GM23338 (cell line): ENCODE data around the gene TXNDC15. TPM values are rescaled to one million over a fixed set of nuclear protein-coding genes. Genes with fewer than 3 reads are reported as not detected.

Experiments
- ATAC-seq: fragments of 200-7000 bp; cut with Tn5 transposase; 3 replicates; pipeline ENCODE4 v1.9.1; 2020
- DNase-seq: peaks from one replicate; pipeline ENCODE4 v3.0.0-alpha.2; 2015; ENCODE audit warnings: low spot score
- H2AFZ ChIP-seq: fragments of 200-600 bp; sonication (generic); 2 replicates; pipeline ENCODE4 v1.8.0; 2016; ENCODE audit warnings: antibody characterized with exemption, mild to moderate bottlenecking, moderate library complexity
- H3F3A ChIP-seq: fragments of 200-600 bp; sonication (generic); replicated peaks from 2 replicates; pipeline ENCODE4 v1.8.0; 2017; ENCODE audit warnings: antibody characterized with exemption, mixed run types, low read depth
- H3K27ac ChIP-seq: fragments of 200-600 bp; sonication (generic); 2 replicates; pipeline ENCODE4 v1.6.1; 2016; ENCODE audit warnings: low read depth
- H3K27me3 ChIP-seq: fragments of 200-600 bp; sonication (generic); 2 replicates; pipeline ENCODE4 v1.8.0; 2016; ENCODE audit warnings: mild to moderate bottlenecking, mixed run types, moderate library complexity; ENCODE audit not compliant: insufficient read depth
- H3K36me3 ChIP-seq: fragments of 200-600 bp; sonication (generic); 2 replicates; pipeline ENCODE4 v1.8.0; 2016; ENCODE audit warnings: mild to moderate bottlenecking; ENCODE audit not compliant: insufficient read depth
- H3K4me1 ChIP-seq: fragments of 200-600 bp; sonication (generic); 2 replicates; pipeline ENCODE4 v1.8.0; 2016; ENCODE audit warnings: mild to moderate bottlenecking, moderate library complexity; ENCODE audit not compliant: insufficient read depth
- H3K4me2 ChIP-seq: fragments of 200-600 bp; sonication (generic); 2 replicates; pipeline ENCODE4 v1.7.1; 2017; ENCODE audit warnings: mixed run types
- H3K4me3 ChIP-seq: fragments of 200-600 bp; sonication (generic); 2 replicates; pipeline ENCODE4 v1.6.1; 2016; ENCODE audit warnings: mixed run types
- H3K79me2 ChIP-seq: fragments of 200-600 bp; sonication (generic); replicated peaks from 2 replicates; pipeline ENCODE4 v1.8.0; 2017; ENCODE audit warnings: mild to moderate bottlenecking; ENCODE audit not compliant: insufficient read depth
- H3K9me2 ChIP-seq: fragments of 200-600 bp; sonication (generic); 2 replicates; pipeline ENCODE4 v1.8.0; 2017; ENCODE audit not compliant: insufficient read depth
- H4K20me1 ChIP-seq: fragments of 200-600 bp; sonication (generic); replicated peaks from 2 replicates; pipeline ENCODE4 v1.8.0; 2017; ENCODE audit warnings: mild to moderate bottlenecking; ENCODE audit not compliant: insufficient read depth
- H3K27ac Mint-ChIP-seq: 2 replicates; pipeline ENCODE4 v1.8.0; 2020; ENCODE audit warnings: inconsistent platforms, mild to moderate bottlenecking, moderate library complexity, mixed read lengths
- H3K27me3 Mint-ChIP-seq: 3 replicates; pipeline ENCODE4 v1.8.0; 2022; ENCODE audit warnings: low read depth, mild to moderate bottlenecking, moderate library complexity, mixed read lengths, inconsistent platforms; ENCODE audit not compliant: insufficient read depth, poor library complexity
- H3K36me3 Mint-ChIP-seq: 3 replicates; pipeline ENCODE4 v1.8.0; 2021; ENCODE audit warnings: low read depth, mild to moderate bottlenecking, inconsistent platforms, moderate library complexity, mixed read lengths
- H3K4me1 Mint-ChIP-seq: 3 replicates; pipeline ENCODE4 v1.8.0; 2020; ENCODE audit warnings: mild to moderate bottlenecking, inconsistent platforms, mixed read lengths
- H3K4me3 Mint-ChIP-seq: 3 replicates; pipeline ENCODE4 v1.8.0; 2021; ENCODE audit warnings: moderate library complexity, mild to moderate bottlenecking, inconsistent platforms, mixed read lengths
- H3K9me3 Mint-ChIP-seq: 3 replicates; pipeline ENCODE4 v1.8.0; 2020; ENCODE audit warnings: moderate library complexity, mild to moderate bottlenecking, inconsistent platforms, mixed read lengths
- CREB1 ChIP-seq: fragments of 250-450 bp; sonication (Bioruptor Pico); IDR thresholded peaks from 2 replicates; pipeline ENCODE4 v1.5.0; 2020; ENCODE audit warnings: low read depth, mild to moderate bottlenecking, moderate library complexity
- CTCF ChIP-seq, 2 experiments: fragments of 200-600 bp in 1 of 2; sonication (generic) in 1 of 2; conservative IDR thresholded peaks; 2 replicates each; pipeline versions ENCODE4 v1.5.1 to v1.6.1; 2016 to 2017; ENCODE audit warnings: antibody characterized with exemption in 2 of 2, low read depth in 2 of 2, mild to moderate bottlenecking in 2 of 2, moderate library complexity in 1 of 2
- EZH2 ChIP-seq: fragments of 200-600 bp; sonication (generic); IDR thresholded peaks from one replicate; pipeline ENCODE4 v1.8.0; 2017; ENCODE audit warnings: antibody characterized with exemption, mild to moderate bottlenecking, low read depth; ENCODE audit not compliant: unreplicated experiment
- EZH2phosphoT487 ChIP-seq: fragments of 200-600 bp; sonication (generic); IDR thresholded peaks from one replicate; pipeline ENCODE4 v1.8.1; 2018; ENCODE audit warnings: antibody characterized with exemption; ENCODE audit not compliant: unreplicated experiment
- JUNB ChIP-seq: IDR thresholded peaks from one replicate; pipeline ENCODE4 v1.6.1; 2016; ENCODE audit warnings: antibody characterized with exemption; ENCODE audit not compliant: unreplicated experiment
- NANOG ChIP-seq: IDR thresholded peaks from 2 replicates; pipeline ENCODE4 v1.6.1; 2016; ENCODE audit warnings: antibody characterized with exemption, borderline replicate concordance
- POLR2AphosphoS5 ChIP-seq: IDR thresholded peaks from 2 replicates; pipeline ENCODE4 v1.6.1; 2016; ENCODE audit warnings: antibody characterized with exemption, low read depth
- STAT1 ChIP-seq: IDR thresholded peaks from one replicate; pipeline ENCODE4 v1.6.1; 2016; ENCODE audit warnings: antibody characterized with exemption; ENCODE audit not compliant: unreplicated experiment
- ZNF114 ChIP-seq: fragments of 250-450 bp; sonication (Bioruptor Pico); IDR thresholded peaks from 2 replicates; pipeline ENCODE4 v1.5.0; 2020; ENCODE audit warnings: mild to moderate bottlenecking, moderate library complexity
- ZNF331 ChIP-seq: fragments of 250-450 bp; sonication (Bioruptor Pico); IDR thresholded peaks from 2 replicates; pipeline ENCODE4 v1.5.0; 2020; ENCODE audit warnings: low read depth, mild to moderate bottlenecking, moderate library complexity
- ZNF462 ChIP-seq: fragments of 250-450 bp; sonication (Bioruptor Pico); IDR thresholded peaks from 2 replicates; pipeline ENCODE4 v1.5.0; 2020; ENCODE audit warnings: mild to moderate bottlenecking, moderate library complexity
- polyA plus RNA-seq: library from polyadenylated mRNA; unstranded; fragments of >200 nt; fragmentation: Nextera tagmentation; extraction: Ambion mirVana; gene quantifications from 2 replicates; pipeline ENCODE4 v1.2.1, GENCODE V29; 2016
- total RNA-seq: library from RNA; depleted of rRNA; stranded (reverse); fragments of >200 nt; shearing (Covaris generic); gene quantifications from 2 replicates; pipeline ENCODE4 v1.2.3, GENCODE V29; 2014
- TF ChIP-seq, protein P1 (sequence below): IDR thresholded peaks from one replicate; pipeline ENCODE4 v1.6.1; 2018; ENCODE audit warnings: antibody characterized with exemption; ENCODE audit not compliant: unreplicated experiment
- TF ChIP-seq, protein P2 (sequence below): IDR thresholded peaks from 2 replicates; pipeline ENCODE4 v1.6.1; 2016; ENCODE audit warnings: antibody characterized with exemption

The TXNDC15 gene
- total and polyA plus RNA-seq, 2 experiments from 2014 or later, result 24.4 to 28.5 TPM

- Histone ChIP-seq H2AFZ (no peak overlapping the region), H3K4me3 (no peak overlapping the region)
- H3K9me3 Mint-ChIP-seq, result no peaks in the 10 kb centered on the region
Measured at GRCh38 chr5:134932508-134932907, 58.3 kb downstream of the TXNDC15 start.

More at GRCh38 chr5:134932508-134932907, 58.3 kb downstream of the TXNDC15 start:
- no peak for TF ChIP-seq STAT1
- TF ChIP-seq, protein P1, sequence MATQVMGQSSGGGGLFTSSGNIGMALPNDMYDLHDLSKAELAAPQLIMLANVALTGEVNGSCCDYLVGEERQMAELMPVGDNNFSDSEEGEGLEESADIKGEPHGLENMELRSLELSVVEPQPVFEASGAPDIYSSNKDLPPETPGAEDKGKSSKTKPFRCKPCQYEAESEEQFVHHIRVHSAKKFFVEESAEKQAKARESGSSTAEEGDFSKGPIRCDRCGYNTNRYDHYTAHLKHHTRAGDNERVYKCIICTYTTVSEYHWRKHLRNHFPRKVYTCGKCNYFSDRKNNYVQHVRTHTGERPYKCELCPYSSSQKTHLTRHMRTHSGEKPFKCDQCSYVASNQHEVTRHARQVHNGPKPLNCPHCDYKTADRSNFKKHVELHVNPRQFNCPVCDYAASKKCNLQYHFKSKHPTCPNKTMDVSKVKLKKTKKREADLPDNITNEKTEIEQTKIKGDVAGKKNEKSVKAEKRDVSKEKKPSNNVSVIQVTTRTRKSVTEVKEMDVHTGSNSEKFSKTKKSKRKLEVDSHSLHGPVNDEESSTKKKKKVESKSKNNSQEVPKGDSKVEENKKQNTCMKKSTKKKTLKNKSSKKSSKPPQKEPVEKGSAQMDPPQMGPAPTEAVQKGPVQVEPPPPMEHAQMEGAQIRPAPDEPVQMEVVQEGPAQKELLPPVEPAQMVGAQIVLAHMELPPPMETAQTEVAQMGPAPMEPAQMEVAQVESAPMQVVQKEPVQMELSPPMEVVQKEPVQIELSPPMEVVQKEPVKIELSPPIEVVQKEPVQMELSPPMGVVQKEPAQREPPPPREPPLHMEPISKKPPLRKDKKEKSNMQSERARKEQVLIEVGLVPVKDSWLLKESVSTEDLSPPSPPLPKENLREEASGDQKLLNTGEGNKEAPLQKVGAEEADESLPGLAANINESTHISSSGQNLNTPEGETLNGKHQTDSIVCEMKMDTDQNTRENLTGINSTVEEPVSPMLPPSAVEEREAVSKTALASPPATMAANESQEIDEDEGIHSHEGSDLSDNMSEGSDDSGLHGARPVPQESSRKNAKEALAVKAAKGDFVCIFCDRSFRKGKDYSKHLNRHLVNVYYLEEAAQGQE, result no peak
- TF ChIP-seq CTCF (conservative IDR thresholded peaks at IDR 0.05; ENCODE audit: low read depth in 2 of 2), result no peak
- TF ChIP-seq CREB1 (CRISPR knock-in tag), result no peak
- TF ChIP-seq EZH2, result no peak
- TF ChIP-seq, protein P2, sequence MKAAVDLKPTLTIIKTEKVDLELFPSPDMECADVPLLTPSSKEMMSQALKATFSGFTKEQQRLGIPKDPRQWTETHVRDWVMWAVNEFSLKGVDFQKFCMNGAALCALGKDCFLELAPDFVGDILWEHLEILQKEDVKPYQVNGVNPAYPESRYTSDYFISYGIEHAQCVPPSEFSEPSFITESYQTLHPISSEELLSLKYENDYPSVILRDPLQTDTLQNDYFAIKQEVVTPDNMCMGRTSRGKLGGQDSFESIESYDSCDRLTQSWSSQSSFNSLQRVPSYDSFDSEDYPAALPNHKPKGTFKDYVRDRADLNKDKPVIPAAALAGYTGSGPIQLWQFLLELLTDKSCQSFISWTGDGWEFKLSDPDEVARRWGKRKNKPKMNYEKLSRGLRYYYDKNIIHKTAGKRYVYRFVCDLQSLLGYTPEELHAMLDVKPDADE, result no peak
- TF ChIP-seq ZNF331 (CRISPR knock-in tag), result no peak
- TF ChIP-seq JUNB, result no peak
- TF ChIP-seq ZNF114 (CRISPR knock-in tag), result no peak
- no peak for TF ChIP-seq POLR2AphosphoS5
- no peak for TF ChIP-seq ZNF462
- TF ChIP-seq NANOG, result no peak
- TF ChIP-seq EZH2phosphoT487, result no peak
- no peaks in the 10 kb centered on the region for H3K27me3 ChIP-seq
- H3K4me1 ChIP-seq, result no peaks in the 10 kb centered on the region
- no peaks in the 10 kb centered on the region for H3K79me2 ChIP-seq
- no peak overlapping the region for H3K27ac ChIP-seq
- Mint-ChIP-seq H3K27me3 (no peaks in the 10 kb centered on the region), H3K36me3 (peaks cover 12% of the 10 kb centered on the region; the same call in 2 of the 3 replicates), H3K27ac (no peak overlapping the region), H3K4me1 (no peaks in the 10 kb centered on the region; the same call in 2 of the 3 replicates), H3K4me3 (no peak overlapping the region)
- no peak for ATAC-seq
- no peaks in the 10 kb centered on the region for H3K9me2 ChIP-seq
- H4K20me1 ChIP-seq, result no peaks in the 10 kb centered on the region
- DNase-seq, result no peak
- no peak overlapping the region for H3K4me2 ChIP-seq
- H3K36me3 ChIP-seq, result 0 out of 2 replicates have a peak, but pooled peaks cover 3% of the 10 kb centered on the region
- no peaks in the 10 kb centered on the region for H3F3A ChIP-seq
